Measurements from ENCODE around the gene NRK. TPM values are rescaled to one million over a fixed set of nuclear protein-coding genes. Genes with fewer than 3 reads are reported as not detected.

The NRK gene
- total and polyA plus RNA-seq, 9 of the 15 experiments (the other 6 are each of a cell fraction or from before 2014, with no cell fraction given) = 0.07 TPM; not detected in 8

GRCh38 chrX:105876658-105877057 lies 54.3 kb downstream of the NRK start:
- ChIA-PET POLR2A (no interaction called here), CTCF (ENCODE audit: low intra/inter-chr PET ratio) (no interaction called here)
- FAIRE-seq = no peak
- ATAC-seq = no peak
- H3K79me2 ChIP-seq (ENCODE audit: control insufficient read depth, insufficient read depth, low read length) = no peaks in the 10 kb centered on the region
- in situ Hi-C loops (cut with MboI) (no loop called here), intact Hi-C loops (cut with micrococcal nuclease) (no loop called here)
- no peak for TF ChIP-seq ZNF586 (CRISPR knock-in tag; conservative IDR thresholded peaks at IDR 0.05)
- no peak for TF ChIP-seq ZNF644 (tag; IDR thresholded peaks at IDR 0.05; ENCODE audit: low read depth)
- no peak for TF ChIP-seq ARID4B (CRISPR knock-in tag; IDR thresholded peaks at IDR 0.05)
- no peak for TF ChIP-seq ZNF133 (CRISPR knock-in tag; IDR thresholded peaks at IDR 0.05)
- no peaks in the 10 kb centered on the region for H3K9me1 ChIP-seq (ENCODE audit: control insufficient read depth, insufficient read depth, low read length)
- no peaks in the 10 kb centered on the region for H3K27me3 ChIP-seq (ENCODE audit: control insufficient read depth in 2 of 2, insufficient read depth in 2 of 2, low read length in 2 of 2)
- H3K27ac ChIP-seq (ENCODE audit: extremely low read depth, low read depth, low read length) = no peak overlapping the region
- no peaks in the 10 kb centered on the region for H4K20me1 ChIP-seq (replicated peaks; ENCODE audit: control insufficient read depth, insufficient read depth, low read length)
- BruUV-seq (replicated peaks) = no TSS peak
- H3K36me3 ChIP-seq (ENCODE audit: control insufficient read depth, insufficient read depth, low read length) = no peaks in the 10 kb centered on the region
- H2AFZ ChIP-seq (ENCODE audit: low read depth, low read length) = no peak overlapping the region
- WGBS (ENCODE audit: insufficient coverage, low coverage, missing lambda C conversion rate) = 3% methylated on average over 3 of the region's 3 CpGs
- DNase-seq (ENCODE audit: extremely low read depth in 1 of 4, low spot score in 3 of 4) = peak in 1 of 4 experiments; percentile 0
- no peak overlapping the region for H3K4me2 ChIP-seq (ENCODE audit: insufficient read depth, low read length)
- H3K4me1 ChIP-seq (replicated peaks in 1 of 2; ENCODE audit: control insufficient read depth in 2 of 2, insufficient read depth in 2 of 2, low read length in 2 of 2) = no peaks in the 10 kb centered on the region
- no peak overlapping the region for H3K4me3 ChIP-seq
- H3K9ac ChIP-seq (ENCODE audit: insufficient read depth in 1 of 2, low read depth in 2 of 2, low read length in 2 of 2) = no peak overlapping the region
- no peaks in the 10 kb centered on the region for H3K9me3 ChIP-seq (replicated peaks; ENCODE audit: control insufficient read depth, insufficient read depth, low read depth, low read length)

Data from K562 (cell line).